ENCODE data around the gene BACH2.

- TF ChIP-seq CTCF (IDR thresholded peaks at IDR 0.05) (no peak), POLR2A (IDR thresholded peaks at IDR 0.05) (no peak)
Observed at GRCh38 chr6:89999945-90000825, 296.5 kb downstream of the BACH2 start.
